ENCODE data around the gene ADGRB3. TPM values are rescaled to one million over a fixed set of nuclear protein-coding genes. Genes with fewer than 3 reads are reported as not detected.

The ADGRB3 gene
- total RNA-seq, 1 donor from 2014 or later, result not detected

GRCh38 chr6:68709882-68710281 is 74.8 kb downstream of the ADGRB3 start:
- H3K36me3 ChIP-seq (ENCODE audit: control insufficient read depth, insufficient read depth, low read length), result no peaks in the 10 kb centered on the region
- DNase-seq (ENCODE audit: low read depth), result no peak
- H3K27me3 ChIP-seq (ENCODE audit: control insufficient read depth, insufficient read depth, low read length), result no peaks in the 10 kb centered on the region
- no peak for FAIRE-seq
- no peak overlapping the region for H3K4me3 ChIP-seq (ENCODE audit: low read depth, low read length)
- TF ChIP-seq CTCF (IDR thresholded peaks at IDR 0.05; ENCODE audit: insufficient read depth, low read length, severe bottlenecking), result no peak

- no peak for TF ChIP-seq CTCF (IDR thresholded peaks at IDR 0.05; ENCODE audit: insufficient read depth, low read length, severe bottlenecking)
- H3K4me3 ChIP-seq (ENCODE audit: low read depth, low read length), result no peak overlapping the region
- no peaks in the 10 kb centered on the region for H3K36me3 ChIP-seq (ENCODE audit: control insufficient read depth, insufficient read depth, low read length)
- DNase-seq (ENCODE audit: low read depth) (no peak), FAIRE-seq (no peak)
- H3K27me3 ChIP-seq (ENCODE audit: control insufficient read depth, insufficient read depth, low read length), result no peaks in the 10 kb centered on the region
These were observed 75.4 kb downstream of the ADGRB3 start for GRCh38 chr6:68710496-68710895.

GRCh38 chr6:68710916-68711315 is 75.8 kb downstream of the ADGRB3 start:
- FAIRE-seq, result no peak
- no peak overlapping the region for H3K4me3 ChIP-seq (ENCODE audit: low read depth, low read length)
- no peaks in the 10 kb centered on the region for H3K36me3 ChIP-seq (ENCODE audit: control insufficient read depth, insufficient read depth, low read length)
- no peak for DNase-seq (ENCODE audit: low read depth)
- no peak for TF ChIP-seq CTCF (IDR thresholded peaks at IDR 0.05; ENCODE audit: insufficient read depth, low read length, severe bottlenecking)
- H3K27me3 ChIP-seq (ENCODE audit: control insufficient read depth, insufficient read depth, low read length), result no peaks in the 10 kb centered on the region

GRCh38 chr6:68711386-68712000 is 76.4 kb downstream of the ADGRB3 start:
- Histone ChIP-seq H3K27me3 (ENCODE audit: control insufficient read depth, insufficient read depth, low read length) (no peaks in the 10 kb centered on the region), H3K4me3 (ENCODE audit: low read depth, low read length) (no peak overlapping the region), H3K36me3 (ENCODE audit: control insufficient read depth, insufficient read depth, low read length) (no peaks in the 10 kb centered on the region)
- FAIRE-seq, result no peak
- peak; percentile 38 for DNase-seq (ENCODE audit: low read depth)
- no peak for TF ChIP-seq CTCF (IDR thresholded peaks at IDR 0.05; ENCODE audit: insufficient read depth, low read length, severe bottlenecking)

- H3K36me3 ChIP-seq (ENCODE audit: control insufficient read depth, insufficient read depth, low read length), result no peaks in the 10 kb centered on the region
- H3K27me3 ChIP-seq (ENCODE audit: control insufficient read depth, insufficient read depth, low read length), result no peaks in the 10 kb centered on the region
- DNase-seq (ENCODE audit: low read depth) (no peak), FAIRE-seq (no peak)
- no peak for TF ChIP-seq CTCF (IDR thresholded peaks at IDR 0.05; ENCODE audit: insufficient read depth, low read length, severe bottlenecking)
- H3K4me3 ChIP-seq (ENCODE audit: low read depth, low read length), result no peak overlapping the region
These were observed 81.5 kb downstream of the ADGRB3 start for GRCh38 chr6:68716620-68717019.

Measured in bronchial epithelial cell (primary cell).